Measurements from ENCODE around the gene PARVA. TPM values are rescaled to one million over a fixed set of nuclear protein-coding genes. Genes with fewer than 3 reads are reported as not detected.

The PARVA gene
- total RNA-seq, 1 experiment from 2014 or later, result 29.1 TPM

GRCh38 chr11:12416552-12416951, 39.2 kb downstream of the PARVA start:
- no peaks in the 10 kb centered on the region for H3K4me1 ChIP-seq (ENCODE audit: control insufficient read depth, insufficient read depth, low read length)
- POLR2A ChIA-PET, result no interaction called here
- H3K27me3 ChIP-seq (ENCODE audit: control insufficient read depth, insufficient read depth, low read length), result no peaks in the 10 kb centered on the region
- TF ChIP-seq, protein P1, sequence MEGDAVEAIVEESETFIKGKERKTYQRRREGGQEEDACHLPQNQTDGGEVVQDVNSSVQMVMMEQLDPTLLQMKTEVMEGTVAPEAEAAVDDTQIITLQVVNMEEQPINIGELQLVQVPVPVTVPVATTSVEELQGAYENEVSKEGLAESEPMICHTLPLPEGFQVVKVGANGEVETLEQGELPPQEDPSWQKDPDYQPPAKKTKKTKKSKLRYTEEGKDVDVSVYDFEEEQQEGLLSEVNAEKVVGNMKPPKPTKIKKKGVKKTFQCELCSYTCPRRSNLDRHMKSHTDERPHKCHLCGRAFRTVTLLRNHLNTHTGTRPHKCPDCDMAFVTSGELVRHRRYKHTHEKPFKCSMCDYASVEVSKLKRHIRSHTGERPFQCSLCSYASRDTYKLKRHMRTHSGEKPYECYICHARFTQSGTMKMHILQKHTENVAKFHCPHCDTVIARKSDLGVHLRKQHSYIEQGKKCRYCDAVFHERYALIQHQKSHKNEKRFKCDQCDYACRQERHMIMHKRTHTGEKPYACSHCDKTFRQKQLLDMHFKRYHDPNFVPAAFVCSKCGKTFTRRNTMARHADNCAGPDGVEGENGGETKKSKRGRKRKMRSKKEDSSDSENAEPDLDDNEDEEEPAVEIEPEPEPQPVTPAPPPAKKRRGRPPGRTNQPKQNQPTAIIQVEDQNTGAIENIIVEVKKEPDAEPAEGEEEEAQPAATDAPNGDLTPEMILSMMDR (IDR thresholded peaks at IDR 0.05), result no peak
- H3K27ac ChIP-seq (ENCODE audit: low read length), result no peak overlapping the region
- in situ Hi-C loops (cut with HindIII; ENCODE audit: low pct_unique_long_range_greater_than_20kb, low sequenced_read_pairs), result no loop called here
- CTCF ChIA-PET, result no interaction called here
- H3K4me3 ChIP-seq (ENCODE audit: low read depth in 2 of 2, low read length in 2 of 2), result no peak overlapping the region
- no peaks in the 10 kb centered on the region for H3K9me3 ChIP-seq (ENCODE audit: control insufficient read depth, insufficient read depth, low read depth, low read length)
- DNase-seq (ENCODE audit: low read depth, low spot score) (no peak), ATAC-seq (no peak)
- no peaks in the 10 kb centered on the region for H3K36me3 ChIP-seq (ENCODE audit: control insufficient read depth, insufficient read depth, low read length)
- intact Hi-C loops (cut with micrococcal nuclease; ENCODE audit: unreplicated experiment), result loop anchor here (10.0 kb wide), 2 partner anchors 258 to 478 kb away; partner anchors contain the start of gene TEAD1
- no TSS peak for BruUV-seq (replicated peaks)

- ATAC-seq (no peak), DNase-seq (ENCODE audit: low read depth, low spot score) (no peak)
- in situ Hi-C loops (cut with HindIII; ENCODE audit: low pct_unique_long_range_greater_than_20kb, low sequenced_read_pairs), result no loop called here
- intact Hi-C loops (cut with micrococcal nuclease; ENCODE audit: unreplicated experiment), result loop anchor here (10.0 kb wide), 2 partner anchors 257 to 477 kb away; partner anchors contain the start of gene TEAD1
- Histone ChIP-seq H3K27me3 (ENCODE audit: control insufficient read depth, insufficient read depth, low read length) (no peaks in the 10 kb centered on the region), H3K4me1 (ENCODE audit: control insufficient read depth, insufficient read depth, low read length) (no peaks in the 10 kb centered on the region), H3K27ac (ENCODE audit: low read length) (no peak overlapping the region), H3K9me3 (ENCODE audit: control insufficient read depth, insufficient read depth, low read depth, low read length) (no peaks in the 10 kb centered on the region), H3K36me3 (ENCODE audit: control insufficient read depth, insufficient read depth, low read length) (no peaks in the 10 kb centered on the region), H3K4me3 (ENCODE audit: low read depth in 2 of 2, low read length in 2 of 2) (no peak overlapping the region)
- ChIA-PET CTCF (no interaction called here), POLR2A (no interaction called here)
- no TSS peak for BruUV-seq (replicated peaks)
- TF ChIP-seq TCF7L2 (IDR thresholded peaks at IDR 0.05; ENCODE audit: low read depth, low read length) (no peak), SIN3A (IDR thresholded peaks at IDR 0.05; ENCODE audit: borderline replicate concordance, insufficient read depth, low read depth, low read length) (no peak), POLR2AphosphoS5 (IDR thresholded peaks at IDR 0.05; ENCODE audit: low read depth, low read length) (no peak), REST (IDR thresholded peaks at IDR 0.05; ENCODE audit: insufficient read depth in 1 of 2, low read depth in 2 of 2, low read length in 1 of 2) (no peak)
- TF ChIP-seq, protein P1 (IDR thresholded peaks at IDR 0.05), result no peak
Observed at GRCh38 chr11:12417691-12418611, 40.6 kb downstream of the PARVA start.

Measured in Panc1 (cell line).